H9 (cell line): ENCODE measurements around the gene SUPT3H. TPM values are rescaled to one million over a fixed set of nuclear protein-coding genes. Genes with fewer than 3 reads are reported as not detected.
"Not testable (repeated sequence)": the region's sequence is repeated elsewhere in the genome, so short reads cannot be mapped to it uniquely, and the experiment has no call there.

ENCODE experiments used
- DNase-seq: peaks from one replicate; pipeline ENCODE4 v3.0.0-alpha.2; 2017
- H2AFZ ChIP-seq: one replicate; pipeline ENCODE4 v1.6.1; 2013; ENCODE audit warnings: mild to moderate bottlenecking, low read length, control low read depth, moderate library complexity
- H2AK5ac ChIP-seq: 2 replicates; pipeline ENCODE4 v1.6.1; 2013; ENCODE audit warnings: low read length, control low read depth, mixed read lengths; ENCODE audit not compliant: insufficient read length
- H2BK120ac ChIP-seq: one replicate; pipeline ENCODE4 v1.6.1; 2013; ENCODE audit warnings: low read depth, mild to moderate bottlenecking, low read length, control low read depth, inconsistent platforms; ENCODE audit not compliant: poor library complexity, severe bottlenecking
- H2BK12ac ChIP-seq: 2 replicates; pipeline ENCODE4 v1.6.1; 2013; ENCODE audit warnings: low read length, control low read depth, mixed read lengths, low read depth; ENCODE audit not compliant: insufficient read length
- H2BK15ac ChIP-seq: 2 replicates; pipeline ENCODE4 v1.6.1; 2013; ENCODE audit warnings: low read depth, low read length, control low read depth
- H2BK20ac ChIP-seq: one replicate; pipeline ENCODE4 v1.6.1; 2013; ENCODE audit warnings: low read depth, mild to moderate bottlenecking, low read length, control low read depth, inconsistent platforms; ENCODE audit not compliant: poor library complexity, severe bottlenecking
- H2BK5ac ChIP-seq: 2 replicates; pipeline ENCODE4 v1.6.1; 2013; ENCODE audit warnings: low read length, control low read depth, mixed read lengths; ENCODE audit not compliant: insufficient read length
- H3K14ac ChIP-seq: 2 replicates; pipeline ENCODE4 v1.6.1; 2013; ENCODE audit warnings: low read length, control low read depth; ENCODE audit not compliant: insufficient read depth
- H3K18ac ChIP-seq: 2 replicates; pipeline ENCODE4 v1.6.1; 2013; ENCODE audit warnings: low read depth, mild to moderate bottlenecking, mixed read lengths, low read length, control low read depth; ENCODE audit not compliant: insufficient read length
- H3K23ac ChIP-seq: 2 replicates; pipeline ENCODE4 v1.6.1; 2013; ENCODE audit warnings: low read length, control low read depth, mixed read lengths, low read depth; ENCODE audit not compliant: insufficient read length
- H3K23me2 ChIP-seq: 2 replicates; pipeline ENCODE4 v1.6.1; 2013; ENCODE audit warnings: low read depth, mild to moderate bottlenecking, mixed read lengths, low read length, control low read depth; ENCODE audit not compliant: insufficient read length, poor library complexity, severe bottlenecking
- H3K27ac ChIP-seq: 2 replicates; pipeline ENCODE4 v1.5.1; 2013; ENCODE audit warnings: low read length, control low read depth, mixed read lengths, low read depth; ENCODE audit not compliant: insufficient read length
- H3K27me3 ChIP-seq: 2 replicates; pipeline ENCODE4 v1.6.1; 2013; ENCODE audit warnings: low read length, control low read depth, inconsistent platforms; ENCODE audit not compliant: insufficient read depth
- H3K4ac ChIP-seq: 2 replicates; pipeline ENCODE4 v1.6.1; 2013; ENCODE audit warnings: low read depth, mild to moderate bottlenecking, control low read depth, inconsistent platforms, low read length, moderate library complexity
- H3K4me1 ChIP-seq: 2 replicates; pipeline ENCODE4 v1.6.1; 2013; ENCODE audit warnings: low read length, control low read depth, inconsistent platforms; ENCODE audit not compliant: insufficient read depth
- H3K4me2 ChIP-seq: 2 replicates; pipeline ENCODE4 v1.6.1; 2013; ENCODE audit warnings: low read length, control low read depth, mixed read lengths; ENCODE audit not compliant: insufficient read length, insufficient read depth
- H3K56ac ChIP-seq: 2 replicates; pipeline ENCODE4 v1.6.1; 2013; ENCODE audit warnings: low read depth, mild to moderate bottlenecking, mixed read lengths, low read length, control low read depth; ENCODE audit not compliant: insufficient read length
- H3K79me1 ChIP-seq: 2 replicates; pipeline ENCODE4 v1.6.1; 2013; ENCODE audit warnings: low read depth, mild to moderate bottlenecking, moderate library complexity, low read length, control low read depth, inconsistent platforms; ENCODE audit not compliant: insufficient read depth, poor library complexity, severe bottlenecking
- H3K79me2 ChIP-seq: 2 replicates; pipeline ENCODE4 v1.6.1; 2013; ENCODE audit warnings: low read length, control low read depth, inconsistent platforms; ENCODE audit not compliant: insufficient read depth
- H3K9ac ChIP-seq: 2 replicates; pipeline ENCODE4 v1.6.1; 2013; ENCODE audit warnings: low read length, control low read depth, mixed read lengths; ENCODE audit not compliant: insufficient read length; ENCODE audit errors: extremely low read depth
- H3K9me3 ChIP-seq: one replicate; pipeline ENCODE4 v1.6.1; 2013; ENCODE audit warnings: low read depth, low read length, inconsistent platforms; ENCODE audit not compliant: control insufficient read depth
- H3T11ph ChIP-seq: one replicate; pipeline ENCODE4 v1.6.1; 2013; ENCODE audit warnings: mild to moderate bottlenecking, low read length, control low read depth, inconsistent platforms
- H4K20me1 ChIP-seq: one replicate; pipeline ENCODE4 v1.6.1; 2013; ENCODE audit not compliant: control insufficient read depth, insufficient read length, insufficient read depth
- H4K5ac ChIP-seq: 2 replicates; pipeline ENCODE4 v1.6.1; 2013; ENCODE audit warnings: low read depth, mild to moderate bottlenecking, mixed read lengths, low read length, control low read depth; ENCODE audit not compliant: insufficient read length
- H4K8ac ChIP-seq: replicated peaks from 2 replicates; pipeline ENCODE4 v1.6.1; 2013; ENCODE audit warnings: low read length, control low read depth, mixed read lengths, low read depth; ENCODE audit not compliant: insufficient read length
- H4K91ac ChIP-seq: 2 replicates; pipeline ENCODE4 v1.6.1; 2013; ENCODE audit warnings: low read depth, mild to moderate bottlenecking, moderate library complexity, mixed read lengths, low read length, control low read depth; ENCODE audit not compliant: insufficient read length
- H3K27ac Mint-ChIP-seq, 3 experiments: 2 replicates in 2 of 3; 3 replicates in 1 of 3; pipeline ENCODE4 v1.8.0; 2020 to 2021; ENCODE audit warnings: mixed read lengths in 3 of 3, mild to moderate bottlenecking in 1 of 3, moderate library complexity in 1 of 3
- H3K27me3 Mint-ChIP-seq: 2 replicates; pipeline ENCODE4 v1.8.0; 2021; ENCODE audit warnings: low read depth, mild to moderate bottlenecking, moderate library complexity, mixed read lengths
- H3K36me3 Mint-ChIP-seq, 3 experiments: 2 replicates in 2 of 3; 3 replicates in 1 of 3; pipeline ENCODE4 v1.8.0; 2020 to 2021; ENCODE audit warnings: low read depth in 3 of 3, mixed read lengths in 3 of 3; ENCODE audit not compliant: insufficient read depth in 1 of 3
- H3K4me1 Mint-ChIP-seq, 2 experiments: 2 replicates each; pipeline ENCODE4 v1.8.0; 2020; ENCODE audit warnings: mixed read lengths in 2 of 2
- H3K4me3 Mint-ChIP-seq, 2 experiments: 2 replicates in 1 of 2; 3 replicates in 1 of 2; pipeline ENCODE4 v1.8.0; 2020 to 2021; ENCODE audit warnings: mild to moderate bottlenecking in 2 of 2, mixed read lengths in 2 of 2, moderate library complexity in 1 of 2
- H3K9me3 Mint-ChIP-seq, 2 experiments: 2 replicates in 1 of 2; 3 replicates in 1 of 2; pipeline ENCODE4 v1.8.0; 2020; ENCODE audit warnings: mild to moderate bottlenecking in 2 of 2, mixed read lengths in 2 of 2, moderate library complexity in 1 of 2
- WGBS: extraction: QIAGEN DNeasy Blood & Tissue Kit; methylation state at CpG from one replicate; pipeline ENCODE4 v1.1.7; 2013; ENCODE audit warnings: missing lambda C conversion rate, low lambda C conversion rate, mixed read lengths; ENCODE audit not compliant: insufficient read length; ENCODE audit errors: extremely low coverage; 5-methylcytosine and 5-hydroxymethylcytosine counted together
- total RNA-seq: library from RNA; stranded (reverse); gene quantifications from 2 replicates; pipeline ENCODE4 v1.2.1, GENCODE V29; 2021
- TF ChIP-seq, protein P1 (sequence below): fragments of 200-600 bp; sonication (generic); conservative IDR thresholded peaks from 3 replicates; pipeline ENCODE4 v1.8.0; 2021; ENCODE audit warnings: antibody characterized with exemption, mild to moderate bottlenecking

The SUPT3H gene
- total RNA-seq, 1 experiment from 2014 or later = 22.5 TPM

DNA sequence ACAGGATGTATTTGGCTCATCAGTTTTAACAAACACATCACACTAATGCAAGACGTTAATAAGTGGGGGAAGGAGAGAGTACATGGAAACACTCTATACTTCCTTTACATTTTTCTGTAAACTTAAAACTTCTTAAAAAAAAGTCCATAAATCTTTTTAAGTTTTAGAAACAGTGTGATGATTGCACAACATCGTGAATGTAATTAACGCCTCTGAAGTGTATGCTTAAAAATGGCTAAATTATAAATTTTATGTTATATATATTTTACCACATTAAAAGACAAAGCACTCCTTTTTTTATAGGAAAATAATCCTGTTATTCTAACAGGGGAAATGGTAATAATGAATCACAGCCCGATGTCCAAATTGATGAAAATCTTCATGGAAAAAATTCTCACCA lies 193.7 kb downstream of the SUPT3H start:
- no peak overlapping the region for H2BK120ac ChIP-seq
- H3T11ph ChIP-seq = no peak overlapping the region
- TF ChIP-seq, protein P1, sequence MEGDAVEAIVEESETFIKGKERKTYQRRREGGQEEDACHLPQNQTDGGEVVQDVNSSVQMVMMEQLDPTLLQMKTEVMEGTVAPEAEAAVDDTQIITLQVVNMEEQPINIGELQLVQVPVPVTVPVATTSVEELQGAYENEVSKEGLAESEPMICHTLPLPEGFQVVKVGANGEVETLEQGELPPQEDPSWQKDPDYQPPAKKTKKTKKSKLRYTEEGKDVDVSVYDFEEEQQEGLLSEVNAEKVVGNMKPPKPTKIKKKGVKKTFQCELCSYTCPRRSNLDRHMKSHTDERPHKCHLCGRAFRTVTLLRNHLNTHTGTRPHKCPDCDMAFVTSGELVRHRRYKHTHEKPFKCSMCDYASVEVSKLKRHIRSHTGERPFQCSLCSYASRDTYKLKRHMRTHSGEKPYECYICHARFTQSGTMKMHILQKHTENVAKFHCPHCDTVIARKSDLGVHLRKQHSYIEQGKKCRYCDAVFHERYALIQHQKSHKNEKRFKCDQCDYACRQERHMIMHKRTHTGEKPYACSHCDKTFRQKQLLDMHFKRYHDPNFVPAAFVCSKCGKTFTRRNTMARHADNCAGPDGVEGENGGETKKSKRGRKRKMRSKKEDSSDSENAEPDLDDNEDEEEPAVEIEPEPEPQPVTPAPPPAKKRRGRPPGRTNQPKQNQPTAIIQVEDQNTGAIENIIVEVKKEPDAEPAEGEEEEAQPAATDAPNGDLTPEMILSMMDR = no peak
- 0 out of 2 replicates have a peak, but pooled peaks cover 3% of the 10 kb centered on the region for H3K4me1 ChIP-seq
- H3K18ac ChIP-seq = no peak overlapping the region
- H3K9ac ChIP-seq = no peak overlapping the region
- H3K36me3 Mint-ChIP-seq = peaks cover 0 to 7% (median 3%) of the 10 kb centered on the region in 3 experiments; a peak in 2 of 7 replicates
- H2BK12ac ChIP-seq = no peak overlapping the region
- H4K91ac ChIP-seq = no peak overlapping the region
- no peak overlapping the region for H4K5ac ChIP-seq
- no peak overlapping the region for H2AK5ac ChIP-seq
- no peaks in the 10 kb centered on the region for H4K20me1 ChIP-seq
- H3K27me3 ChIP-seq = no peaks in the 10 kb centered on the region
- H3K14ac ChIP-seq = no peak overlapping the region
- no peaks in the 10 kb centered on the region for H3K23me2 ChIP-seq
- H3K79me2 ChIP-seq = no peaks in the 10 kb centered on the region
- no peak overlapping the region for H3K23ac ChIP-seq
- H3K56ac ChIP-seq = no peak overlapping the region
- no peak overlapping the region for H3K4me2 ChIP-seq
- no peaks in the 10 kb centered on the region for H3K9me3 ChIP-seq
- no peak overlapping the region for H2BK15ac ChIP-seq
- no peak overlapping the region for H2AFZ ChIP-seq
- H3K4me1 Mint-ChIP-seq = peaks cover 13 to 20% of the 10 kb centered on the region in 2 experiments
- no CpG with 5 or more reads among the region's 4 CpGs for WGBS
- no peak overlapping the region for H3K4ac ChIP-seq
- no peak overlapping the region for H2BK20ac ChIP-seq
- no peak overlapping the region for H4K8ac ChIP-seq
- H3K79me1 ChIP-seq = no peaks in the 10 kb centered on the region
- H3K27me3 Mint-ChIP-seq = no peaks in the 10 kb centered on the region
- no peak overlapping the region for H2BK5ac ChIP-seq
- no peak overlapping the region for H3K27ac Mint-ChIP-seq
- DNase-seq = no peak
- no peak overlapping the region for H3K27ac ChIP-seq
- peaks cover 3 to 4% of the 10 kb centered on the region in 2 experiments; a peak in 2 of 5 replicates for H3K9me3 Mint-ChIP-seq
- H3K4me3 Mint-ChIP-seq = no peak overlapping the region

- not testable (repeated sequence) for H3K27me3 ChIP-seq, H3K23ac ChIP-seq, H3K4me2 ChIP-seq, H3K4ac ChIP-seq, H3K27ac Mint-ChIP-seq, H3K79me2 ChIP-seq, H3K56ac ChIP-seq, H4K20me1 ChIP-seq, H3K14ac ChIP-seq, H3K27me3 Mint-ChIP-seq, H4K91ac ChIP-seq, DNase-seq, H3K4me1 ChIP-seq, H2AFZ ChIP-seq, H2BK20ac ChIP-seq, H2BK5ac ChIP-seq, H3T11ph ChIP-seq, H3K18ac ChIP-seq, H4K8ac ChIP-seq, H3K79me1 ChIP-seq, H2BK12ac ChIP-seq, H3K23me2 ChIP-seq, H3K9me3 ChIP-seq, H3K9ac ChIP-seq, H2BK15ac ChIP-seq, H3K27ac ChIP-seq, H2AK5ac ChIP-seq, H2BK120ac ChIP-seq, H4K5ac ChIP-seq
- H3K4me1 Mint-ChIP-seq = peaks cover 4 to 16% of the 10 kb centered on the region in 2 experiments
- WGBS = no CpG with 5 or more reads among the region's 9 CpGs
- peaks cover 4 to 12% (median 7%) of the 10 kb centered on the region in 3 experiments; a peak in 4 of 7 replicates for H3K36me3 Mint-ChIP-seq
- H3K4me3 Mint-ChIP-seq = peak overlapping the region in 1 of 2 experiments; percentile 34; a peak in 4 of 5 replicates
- H3K9me3 Mint-ChIP-seq = peaks cover 5 to 10% of the 10 kb centered on the region in 2 experiments; a peak in 3 of 5 replicates
Observed at GRCh38 chr6:45176373-45176772, 201.4 kb downstream of the SUPT3H start.
